ENCODE measurements around the gene NDUFV3. TPM values are rescaled to one million over a fixed set of nuclear protein-coding genes. Genes with fewer than 3 reads are reported as not detected.

NDUFV3 gene
- total and polyA plus RNA-seq, 2 of the 13 experiments (the other 11 are each of a cell fraction or from before 2014, with no cell fraction given): 14.2 to 29.6 TPM

- peak; percentile 82 for TF ChIP-seq HNRNPLL (IDR thresholded peaks at IDR 0.05; ENCODE audit: low read depth, low read length, poor library complexity, severe bottlenecking)
- TF ChIP-seq, protein P1, sequence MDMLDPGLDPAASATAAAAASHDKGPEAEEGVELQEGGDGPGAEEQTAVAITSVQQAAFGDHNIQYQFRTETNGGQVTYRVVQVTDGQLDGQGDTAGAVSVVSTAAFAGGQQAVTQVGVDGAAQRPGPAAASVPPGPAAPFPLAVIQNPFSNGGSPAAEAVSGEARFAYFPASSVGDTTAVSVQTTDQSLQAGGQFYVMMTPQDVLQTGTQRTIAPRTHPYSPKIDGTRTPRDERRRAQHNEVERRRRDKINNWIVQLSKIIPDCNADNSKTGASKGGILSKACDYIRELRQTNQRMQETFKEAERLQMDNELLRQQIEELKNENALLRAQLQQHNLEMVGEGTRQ (IDR thresholded peaks at IDR 0.05; ENCODE audit: low read depth, low read length): no peak
- TF ChIP-seq, protein P1 (CRISPR knock-in tag; IDR thresholded peaks at IDR 0.05; ENCODE audit: borderline replicate concordance): peak; percentile 35; the same call in 1 of the 2 replicates
- no peak for TF ChIP-seq ZNF670 (CRISPR knock-in tag; IDR thresholded peaks at IDR 0.05; ENCODE audit: borderline replicate concordance)
- no peak for TF ChIP-seq ZBTB40 (IDR thresholded peaks at IDR 0.05)
- TF ChIP-seq ZBTB40 (CRISPR knock-in tag; IDR thresholded peaks at IDR 0.05): peak; percentile 35; the same call in 1 of the 2 replicates
- no peak for TF ChIP-seq TBX3 (IDR thresholded peaks at IDR 0.05; ENCODE audit: borderline replicate concordance)
- TF ChIP-seq ZNF501 (CRISPR knock-in tag; IDR thresholded peaks at IDR 0.05): peak; percentile 93
- no peak for TF ChIP-seq ARID3A (IDR thresholded peaks at IDR 0.05; ENCODE audit: low read depth, low read length)
- no peak for TF ChIP-seq TRAFD1 (CRISPR knock-in tag; IDR thresholded peaks at IDR 0.05; ENCODE audit: borderline replicate concordance)
- 0 out of 2 replicates have a peak, but pooled peaks have one; percentile 82 for TF ChIP-seq SAFB2 (CRISPR knock-in tag; IDR thresholded peaks at IDR 0.05; ENCODE audit: borderline replicate concordance, low read depth)
- TF ChIP-seq KDM1A (CRISPR knock-in tag; IDR thresholded peaks at IDR 0.05): no peak
- no peak for TF ChIP-seq RFX1 (IDR thresholded peaks at IDR 0.05)
Measured at GRCh38 chr21:42892931-42893755, at the start of gene NDUFV3 (continued).
